ENCODE data around the gene MACROD1. TPM values are rescaled to one million over a fixed set of nuclear protein-coding genes. Genes with fewer than 3 reads are reported as not detected.

The MACROD1 gene
- total and polyA plus RNA-seq, 7 donors, result 147 to 281 (median 180) TPM

DNA sequence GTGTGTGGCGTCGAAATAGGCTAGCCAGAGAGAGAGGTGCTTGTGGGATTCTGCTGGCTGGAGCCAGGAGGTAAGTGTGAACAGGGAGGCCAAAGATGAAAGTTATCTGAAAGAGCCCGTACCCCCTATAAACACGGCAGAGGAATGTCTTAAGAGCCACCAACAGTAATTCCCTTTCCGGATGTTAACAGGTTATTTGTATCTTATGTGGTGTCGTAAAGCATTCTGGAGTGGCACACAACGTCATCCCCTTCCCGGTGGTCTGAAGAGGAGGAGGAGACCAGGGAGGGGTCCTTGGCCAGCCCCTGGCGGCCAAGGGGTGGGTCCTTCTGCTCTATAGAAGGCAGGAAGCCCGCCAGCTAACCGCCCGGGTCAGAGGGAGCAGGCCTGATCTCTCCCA is 39.5 kb downstream of the MACROD1 start:
- ATAC-seq (no peak), DNase-seq (no peak)
- intact Hi-C loops (cut with DNase I), result no loop called here
- Histone ChIP-seq H3K27me3 (ENCODE audit: insufficient read depth in 3 of 3, low read length in 2 of 3) (no peaks in the 10 kb centered on the region), H3K4me3 (no peak overlapping the region), H3K27ac (no peak overlapping the region), H3K36me3 (ENCODE audit: insufficient read depth in 1 of 2, low read depth in 1 of 2) (no peaks in the 10 kb centered on the region), H3K4me1 (peaks cover 33% of the 10 kb centered on the region), H3K9me3 (no peaks in the 10 kb centered on the region)
- 84 to 90% (median 85%) methylated on average over 12 of the region's 12 CpGs for WGBS, 3 donors
- TF ChIP-seq, protein P1, sequence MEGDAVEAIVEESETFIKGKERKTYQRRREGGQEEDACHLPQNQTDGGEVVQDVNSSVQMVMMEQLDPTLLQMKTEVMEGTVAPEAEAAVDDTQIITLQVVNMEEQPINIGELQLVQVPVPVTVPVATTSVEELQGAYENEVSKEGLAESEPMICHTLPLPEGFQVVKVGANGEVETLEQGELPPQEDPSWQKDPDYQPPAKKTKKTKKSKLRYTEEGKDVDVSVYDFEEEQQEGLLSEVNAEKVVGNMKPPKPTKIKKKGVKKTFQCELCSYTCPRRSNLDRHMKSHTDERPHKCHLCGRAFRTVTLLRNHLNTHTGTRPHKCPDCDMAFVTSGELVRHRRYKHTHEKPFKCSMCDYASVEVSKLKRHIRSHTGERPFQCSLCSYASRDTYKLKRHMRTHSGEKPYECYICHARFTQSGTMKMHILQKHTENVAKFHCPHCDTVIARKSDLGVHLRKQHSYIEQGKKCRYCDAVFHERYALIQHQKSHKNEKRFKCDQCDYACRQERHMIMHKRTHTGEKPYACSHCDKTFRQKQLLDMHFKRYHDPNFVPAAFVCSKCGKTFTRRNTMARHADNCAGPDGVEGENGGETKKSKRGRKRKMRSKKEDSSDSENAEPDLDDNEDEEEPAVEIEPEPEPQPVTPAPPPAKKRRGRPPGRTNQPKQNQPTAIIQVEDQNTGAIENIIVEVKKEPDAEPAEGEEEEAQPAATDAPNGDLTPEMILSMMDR (IDR thresholded peaks at IDR 0.05), result no peak

GRCh38 chr11:64125676-64126075 is 40.2 kb downstream of the MACROD1 start:
- Histone ChIP-seq H3K27me3 (ENCODE audit: insufficient read depth in 3 of 3, low read length in 2 of 3) (no peaks in the 10 kb centered on the region), H3K9me3 (no peaks in the 10 kb centered on the region), H3K36me3 (ENCODE audit: insufficient read depth in 1 of 2, low read depth in 1 of 2) (no peaks in the 10 kb centered on the region), H3K4me1 (peaks cover 39% of the 10 kb centered on the region), H3K4me3 (no peak overlapping the region), H3K27ac (no peak overlapping the region)
- ATAC-seq, result no peak
- 76 to 80% (median 77%) methylated on average over 14 of the region's 14 CpGs for WGBS, 3 donors
- DNase-seq, result no peak
- TF ChIP-seq, protein P1 (IDR thresholded peaks at IDR 0.05), result no peak
- intact Hi-C loops (cut with DNase I), result no loop called here

GRCh38 chr11:64124147-64124546 is 41.8 kb downstream of the MACROD1 start:
- TF ChIP-seq, protein P1 (IDR thresholded peaks at IDR 0.05), result no peak
- Histone ChIP-seq H3K4me1 (peaks cover 40% of the 10 kb centered on the region), H3K27me3 (ENCODE audit: insufficient read depth in 3 of 3, low read length in 2 of 3) (no peaks in the 10 kb centered on the region), H3K27ac (no peak overlapping the region), H3K36me3 (ENCODE audit: insufficient read depth in 1 of 2, low read depth in 1 of 2) (no peaks in the 10 kb centered on the region), H3K4me3 (no peak overlapping the region), H3K9me3 (no peaks in the 10 kb centered on the region)
- WGBS, 3 donors, result 84 to 95% (median 88%) methylated on average over 9 of the region's 9 CpGs
- intact Hi-C loops (cut with DNase I), result no loop called here
- DNase-seq, result no peak
- ATAC-seq, result no peak

DNA sequence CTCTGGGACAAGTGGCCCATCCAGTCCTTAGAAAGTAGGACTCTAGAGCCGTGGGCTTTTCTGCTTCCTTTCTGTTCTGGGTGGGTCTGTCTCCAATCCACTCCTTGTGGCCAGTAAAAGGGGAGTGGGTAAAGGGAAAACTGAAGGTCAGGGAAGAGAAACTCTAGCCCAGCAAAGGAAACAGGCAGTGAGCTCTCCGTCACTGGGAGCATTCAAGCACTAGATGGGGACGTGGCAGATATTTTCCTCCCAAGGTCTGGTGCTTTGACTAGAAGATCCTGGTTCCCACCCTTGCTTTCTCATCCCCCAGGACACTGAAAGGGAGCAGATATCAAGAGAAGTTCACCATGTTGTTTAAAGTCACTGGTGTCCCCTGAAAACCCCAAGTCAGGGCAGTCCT is 42.2 kb downstream of the MACROD1 start:
- WGBS, 3 donors, result 69 to 81% (median 71%) methylated on average over 3 of the region's 3 CpGs
- intact Hi-C loops (cut with DNase I), result no loop called here

More for the DNA sequence above, 42.2 kb downstream of the MACROD1 start:
- Histone ChIP-seq H3K4me1 (peaks cover 40% of the 10 kb centered on the region), H3K9me3 (no peaks in the 10 kb centered on the region), H3K4me3 (no peak overlapping the region), H3K27ac (no peak overlapping the region), H3K27me3 (ENCODE audit: insufficient read depth in 3 of 3, low read length in 2 of 3) (no peaks in the 10 kb centered on the region), H3K36me3 (ENCODE audit: insufficient read depth in 1 of 2, low read depth in 1 of 2) (no peaks in the 10 kb centered on the region)
- ATAC-seq, result no peak
- DNase-seq, result no peak
- TF ChIP-seq, protein P1 (IDR thresholded peaks at IDR 0.05), result no peak

All from psoas muscle (tissue), 8 donors.